ENCODE data around the gene COPS7B. TPM values are rescaled to one million over a fixed set of nuclear protein-coding genes. Genes with fewer than 3 reads are reported as not detected.

COPS7B gene
- total and polyA plus RNA-seq, 10 of the 15 experiments (the other 5 are each of a cell fraction or from before 2014, with no cell fraction given): 6.3 to 58.8 (median 40.4) TPM

DNA sequence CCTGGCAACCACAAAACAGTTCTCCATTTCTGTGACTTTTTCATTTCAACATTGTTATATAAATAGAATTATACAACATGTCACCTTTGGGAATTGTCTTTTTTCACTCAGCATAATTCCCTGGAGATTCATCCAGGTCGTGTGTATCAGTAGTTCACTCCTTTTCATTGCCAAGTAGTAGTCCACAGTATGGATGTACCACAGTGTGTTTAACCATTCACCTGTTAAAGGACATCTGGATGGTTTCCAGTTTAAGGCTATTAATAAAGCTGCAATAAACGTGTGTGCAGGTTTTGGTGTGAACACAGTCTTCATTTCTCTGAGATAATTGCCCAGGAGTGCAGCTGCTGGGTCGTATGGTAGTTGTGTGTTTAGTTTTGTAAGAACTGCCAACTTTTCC lies 35.7 kb downstream of the COPS7B start:
- no peak for TF ChIP-seq TCF12 (IDR thresholded peaks at IDR 0.05; ENCODE audit: low read depth, low read length)
- no peak for TF ChIP-seq MEF2A (IDR thresholded peaks at IDR 0.05; ENCODE audit: insufficient read depth, low read depth, low read length)
- ATAC-seq: no peak
- Histone ChIP-seq H3K79me2 (ENCODE audit: control insufficient read depth, insufficient read depth, low read length) (no peaks in the 10 kb centered on the region), H4K20me1 (ENCODE audit: control insufficient read depth, insufficient read depth) (no peaks in the 10 kb centered on the region), H2AFZ (ENCODE audit: control insufficient read depth, low read depth, low read length) (no peak overlapping the region), H3K27ac (ENCODE audit: control insufficient read depth, insufficient read depth) (no peak overlapping the region), H3K4me3 (no peak overlapping the region), H3K4me1 (ENCODE audit: control insufficient read depth, insufficient read depth, low read length) (no peaks in the 10 kb centered on the region), H3K9me3 (replicated peaks; ENCODE audit: control insufficient read depth, insufficient read depth, low read length) (no peaks in the 10 kb centered on the region), H3K36me3 (ENCODE audit: control insufficient read depth in 2 of 2, insufficient read depth in 2 of 2, low read length in 1 of 2) (no peaks in the 10 kb centered on the region), H3K4me2 (ENCODE audit: control insufficient read depth, insufficient read depth) (no peak overlapping the region), H3K9ac (ENCODE audit: control insufficient read depth, insufficient read depth, low read length) (no peak overlapping the region), H3K27me3 (replicated peaks in 1 of 2; ENCODE audit: control insufficient read depth in 2 of 2, insufficient read depth in 2 of 2, low read length in 1 of 2) (no peaks in the 10 kb centered on the region)
- BruUV-seq (replicated peaks): no TSS peak
- WGBS (ENCODE audit: insufficient coverage, insufficient replicate concordance, low lambda C conversion rate, missing lambda C conversion rate): 1% methylated on average over 3 of the region's 3 CpGs
- ChIA-PET POLR2A (no interaction called here), RAD21 (ENCODE audit: unreplicated experiment) (no interaction called here), SMC1A (ENCODE audit: uncharacterized antibody, unreplicated experiment) (no interaction called here), CTCF (no interaction called here)
- in situ Hi-C loops (cut with MboI) (no loop called here), intact Hi-C loops (cut with micrococcal nuclease; ENCODE audit: unreplicated experiment) (no loop called here)
- no peak for FAIRE-seq
- DNase-seq (ENCODE audit: low read depth, low spot score): no peak

DNA sequence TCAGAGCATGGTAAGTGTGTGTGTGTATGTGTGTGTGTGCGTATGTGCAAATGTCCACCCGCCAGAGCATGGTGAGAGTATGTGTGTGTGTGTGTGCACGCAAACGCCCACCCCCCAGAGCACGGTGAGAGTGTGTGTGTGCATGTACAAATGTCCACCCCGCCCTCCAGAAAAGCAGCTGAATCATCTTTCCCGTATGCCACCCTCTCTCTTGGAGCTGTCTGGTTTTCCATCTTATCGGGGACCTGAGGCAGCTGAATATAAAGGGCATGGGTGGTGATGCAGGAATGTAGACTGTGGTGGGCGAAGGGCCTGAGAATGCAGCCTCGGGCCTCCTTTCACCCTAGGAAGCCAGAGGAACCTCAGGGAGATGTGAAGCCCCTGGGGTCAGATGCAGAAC lies 66.9 kb downstream of the COPS7B start:
- H3K4me1 ChIP-seq (ENCODE audit: control insufficient read depth, insufficient read depth, low read length): no peaks in the 10 kb centered on the region
- no peak overlapping the region for H3K4me2 ChIP-seq (ENCODE audit: control insufficient read depth, insufficient read depth)
- H2AFZ ChIP-seq (ENCODE audit: control insufficient read depth, low read depth, low read length): no peak overlapping the region
- CTCF ChIA-PET: interaction anchor here (0.6 to 2.2 kb wide), 5 partner anchors 46 to 586 kb away, joined by 3 to 6 read pairs (median 4); no protein-coding TSS in a partner anchor
- FAIRE-seq (no peak), ATAC-seq (no peak), DNase-seq (ENCODE audit: low read depth, low spot score) (no peak)
- no peaks in the 10 kb centered on the region for H3K36me3 ChIP-seq (ENCODE audit: control insufficient read depth in 2 of 2, insufficient read depth in 2 of 2, low read length in 1 of 2)
- H3K4me3 ChIP-seq: no peak overlapping the region
- H4K20me1 ChIP-seq (ENCODE audit: control insufficient read depth, insufficient read depth): no peaks in the 10 kb centered on the region
- 36% methylated on average over 10 of the region's 10 CpGs for WGBS (ENCODE audit: insufficient coverage, insufficient replicate concordance, low lambda C conversion rate, missing lambda C conversion rate)
- no TSS peak for BruUV-seq (replicated peaks)
- no peaks in the 10 kb centered on the region for H3K79me2 ChIP-seq (ENCODE audit: control insufficient read depth, insufficient read depth, low read length)
- POLR2A ChIA-PET: no interaction called here
- RAD21 ChIA-PET (ENCODE audit: unreplicated experiment): no interaction called here
- in situ Hi-C loops (cut with MboI): no loop called here
- intact Hi-C loops (cut with micrococcal nuclease; ENCODE audit: unreplicated experiment): loop anchor here (5.0 kb wide), 1 partner anchor 589 kb away; no protein-coding TSS in a partner anchor
- SMC1A ChIA-PET (ENCODE audit: uncharacterized antibody, unreplicated experiment): interaction anchor here (0.9 kb wide), 1 partner anchor 28 kb away, joined by 3 read pairs; no protein-coding TSS in a partner anchor
- no peaks in the 10 kb centered on the region for H3K9me3 ChIP-seq (replicated peaks; ENCODE audit: control insufficient read depth, insufficient read depth, low read length)
- H3K27me3 ChIP-seq (replicated peaks in 1 of 2; ENCODE audit: control insufficient read depth in 2 of 2, insufficient read depth in 2 of 2, low read length in 1 of 2): no peaks in the 10 kb centered on the region; a peak in 1 of 4 replicates
- H3K27ac ChIP-seq (ENCODE audit: control insufficient read depth, insufficient read depth): no peak overlapping the region
- no peak overlapping the region for H3K9ac ChIP-seq (ENCODE audit: control insufficient read depth, insufficient read depth, low read length)
- no peak for TF ChIP-seq SMAD1 (IDR thresholded peaks at IDR 0.05; ENCODE audit: low read depth, partially characterized antibody)
- no peak for TF ChIP-seq JUND (IDR thresholded peaks at IDR 0.05; ENCODE audit: low read depth, low read length)
- TF ChIP-seq, protein P1, sequence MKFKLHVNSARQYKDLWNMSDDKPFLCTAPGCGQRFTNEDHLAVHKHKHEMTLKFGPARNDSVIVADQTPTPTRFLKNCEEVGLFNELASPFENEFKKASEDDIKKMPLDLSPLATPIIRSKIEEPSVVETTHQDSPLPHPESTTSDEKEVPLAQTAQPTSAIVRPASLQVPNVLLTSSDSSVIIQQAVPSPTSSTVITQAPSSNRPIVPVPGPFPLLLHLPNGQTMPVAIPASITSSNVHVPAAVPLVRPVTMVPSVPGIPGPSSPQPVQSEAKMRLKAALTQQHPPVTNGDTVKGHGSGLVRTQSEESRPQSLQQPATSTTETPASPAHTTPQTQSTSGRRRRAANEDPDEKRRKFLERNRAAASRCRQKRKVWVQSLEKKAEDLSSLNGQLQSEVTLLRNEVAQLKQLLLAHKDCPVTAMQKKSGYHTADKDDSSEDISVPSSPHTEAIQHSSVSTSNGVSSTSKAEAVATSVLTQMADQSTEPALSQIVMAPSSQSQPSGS (IDR thresholded peaks at IDR 0.05; ENCODE audit: low read length): no peak
- no peak for TF ChIP-seq STAT3 (IDR thresholded peaks at IDR 0.05; ENCODE audit: low read depth, low read length)
- no peak for TF ChIP-seq SPI1 (IDR thresholded peaks at IDR 0.05; ENCODE audit: borderline replicate concordance, insufficient read depth, low read depth, low read length)
- TF ChIP-seq MTA2 (IDR thresholded peaks at IDR 0.05; ENCODE audit: low read depth): no peak
- TF ChIP-seq SMAD5 (IDR thresholded peaks at IDR 0.05; ENCODE audit: low read depth): no peak
- TF ChIP-seq, protein P2, sequence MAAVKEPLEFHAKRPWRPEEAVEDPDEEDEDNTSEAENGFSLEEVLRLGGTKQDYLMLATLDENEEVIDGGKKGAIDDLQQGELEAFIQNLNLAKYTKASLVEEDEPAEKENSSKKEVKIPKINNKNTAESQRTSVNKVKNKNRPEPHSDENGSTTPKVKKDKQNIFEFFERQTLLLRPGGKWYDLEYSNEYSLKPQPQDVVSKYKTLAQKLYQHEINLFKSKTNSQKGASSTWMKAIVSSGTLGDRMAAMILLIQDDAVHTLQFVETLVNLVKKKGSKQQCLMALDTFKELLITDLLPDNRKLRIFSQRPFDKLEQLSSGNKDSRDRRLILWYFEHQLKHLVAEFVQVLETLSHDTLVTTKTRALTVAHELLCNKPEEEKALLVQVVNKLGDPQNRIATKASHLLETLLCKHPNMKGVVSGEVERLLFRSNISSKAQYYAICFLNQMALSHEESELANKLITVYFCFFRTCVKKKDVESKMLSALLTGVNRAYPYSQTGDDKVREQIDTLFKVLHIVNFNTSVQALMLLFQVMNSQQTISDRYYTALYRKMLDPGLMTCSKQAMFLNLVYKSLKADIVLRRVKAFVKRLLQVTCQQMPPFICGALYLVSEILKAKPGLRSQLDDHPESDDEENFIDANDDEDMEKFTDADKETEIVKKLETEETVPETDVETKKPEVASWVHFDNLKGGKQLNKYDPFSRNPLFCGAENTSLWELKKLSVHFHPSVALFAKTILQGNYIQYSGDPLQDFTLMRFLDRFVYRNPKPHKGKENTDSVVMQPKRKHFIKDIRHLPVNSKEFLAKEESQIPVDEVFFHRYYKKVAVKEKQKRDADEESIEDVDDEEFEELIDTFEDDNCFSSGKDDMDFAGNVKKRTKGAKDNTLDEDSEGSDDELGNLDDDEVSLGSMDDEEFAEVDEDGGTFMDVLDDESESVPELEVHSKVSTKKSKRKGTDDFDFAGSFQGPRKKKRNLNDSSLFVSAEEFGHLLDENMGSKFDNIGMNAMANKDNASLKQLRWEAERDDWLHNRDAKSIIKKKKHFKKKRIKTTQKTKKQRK (IDR thresholded peaks at IDR 0.05; ENCODE audit: low read depth, low read length): no peak
- no peak for TF ChIP-seq EZH2 (IDR thresholded peaks at IDR 0.05; ENCODE audit: borderline replicate concordance, control insufficient read depth, low read depth, low read length)
- no peak for TF ChIP-seq MYC (IDR thresholded peaks at IDR 0.05; ENCODE audit: insufficient read depth, insufficient read length, insufficient replicate concordance, low read length, severe bottlenecking)
- TF ChIP-seq JUNB (IDR thresholded peaks at IDR 0.05): no peak
- TF ChIP-seq STAT1 (conservative IDR thresholded peaks at IDR 0.05): no peak

Data from GM12878 (cell line).